ENCODE measurements around the gene CCT3. TPM values are rescaled to one million over a fixed set of nuclear protein-coding genes. Genes with fewer than 3 reads are reported as not detected.

CCT3 gene
- total RNA-seq, 2 donors from 2014 or later, result 104 to 106 TPM

GRCh38 chr1:156276966-156277381 is 61.1 kb downstream of the CCT3 start:
- peak in 1 of 4 donors; percentile 15 for DNase-seq

GRCh38 chr1:156276532-156276931 is 61.6 kb downstream of the CCT3 start:
- Histone ChIP-seq H3K4me1 (peaks cover 8% of the 10 kb centered on the region), H3K36me3 (replicated peaks in 1 of 2; ENCODE audit: insufficient read depth in 1 of 2, low read depth in 2 of 2) (peaks cover 0 to 36% of the 10 kb centered on the region in 2 donors), H3K4me3 (no peak overlapping the region), H3K9me3 (no peaks in the 10 kb centered on the region), H3K27ac (no peak overlapping the region), H3K27me3 (no peaks in the 10 kb centered on the region)
- TF ChIP-seq CTCF (IDR thresholded peaks at IDR 0.05) (no peak), POLR2A (IDR thresholded peaks at IDR 0.05) (no peak)
- intact Hi-C loops (cut with DNase I), result no loop called here
- ATAC-seq, result no peak
- no peak for DNase-seq

More at GRCh38 chr1:156276966-156277381, 61.1 kb downstream of the CCT3 start:
- no peaks in the 10 kb centered on the region for H3K9me3 ChIP-seq
- no peak overlapping the region for H3K4me3 ChIP-seq
- 64 to 86% methylated on average over 5 to 6 of the region's 6 CpGs for WGBS, 2 donors
- ATAC-seq, result no peak
- H3K4me1 ChIP-seq, result peaks cover 12% of the 10 kb centered on the region
- intact Hi-C loops (cut with DNase I), result no loop called here
- H3K36me3 ChIP-seq (replicated peaks in 1 of 2; ENCODE audit: insufficient read depth in 1 of 2, low read depth in 2 of 2), result peaks cover 0 to 32% of the 10 kb centered on the region in 2 donors
- no peak overlapping the region for H3K27ac ChIP-seq
- TF ChIP-seq CTCF (IDR thresholded peaks at IDR 0.05) (no peak), POLR2A (IDR thresholded peaks at IDR 0.05) (no peak)
- H3K27me3 ChIP-seq, result no peaks in the 10 kb centered on the region

GRCh38 chr1:156270314-156270713 is 67.8 kb downstream of the CCT3 start:
- Histone ChIP-seq H3K36me3 (replicated peaks in 1 of 2; ENCODE audit: insufficient read depth in 1 of 2, low read depth in 2 of 2) (peaks cover 28 to 59% of the 10 kb centered on the region in 2 donors), H3K27me3 (no peaks in the 10 kb centered on the region), H3K27ac (no peak overlapping the region), H3K4me1 (no peaks in the 10 kb centered on the region), H3K9me3 (no peaks in the 10 kb centered on the region), H3K4me3 (no peak overlapping the region)
- DNase-seq (no peak), ATAC-seq (no peak)
- WGBS, 2 donors, result 91 to 97% methylated on average over 3 of the region's 3 CpGs
- intact Hi-C loops (cut with DNase I), result no loop called here
- no peak for TF ChIP-seq POLR2A (IDR thresholded peaks at IDR 0.05)
- no peak for TF ChIP-seq CTCF (IDR thresholded peaks at IDR 0.05)

GRCh38 chr1:156268336-156268735 is 69.8 kb downstream of the CCT3 start:
- H3K9me3 ChIP-seq, result no peaks in the 10 kb centered on the region
- no peak overlapping the region for H3K27ac ChIP-seq
- intact Hi-C loops (cut with DNase I), result no loop called here
- H3K27me3 ChIP-seq, result no peaks in the 10 kb centered on the region
- TF ChIP-seq POLR2A (IDR thresholded peaks at IDR 0.05) (no peak), CTCF (IDR thresholded peaks at IDR 0.05) (no peak)
- no peak for DNase-seq
- 83 to 89% methylated on average over 4 of the region's 4 CpGs for WGBS, 2 donors
- no peak for ATAC-seq
- H3K36me3 ChIP-seq (replicated peaks in 1 of 2; ENCODE audit: insufficient read depth in 1 of 2, low read depth in 2 of 2), result peaks cover 29 to 54% of the 10 kb centered on the region in 2 donors
- no peaks in the 10 kb centered on the region for H3K4me1 ChIP-seq
- no peak overlapping the region for H3K4me3 ChIP-seq

GRCh38 chr1:156266051-156266450 is 72.0 kb downstream of the CCT3 start:
- H3K4me1 ChIP-seq, result no peaks in the 10 kb centered on the region
- 85 to 89% methylated on average over 12 to 13 of the region's 13 CpGs for WGBS, 2 donors
- no peak for ATAC-seq
- H3K27ac ChIP-seq, result no peak overlapping the region
- H3K4me3 ChIP-seq, result no peak overlapping the region
- H3K9me3 ChIP-seq, result no peaks in the 10 kb centered on the region
- no peaks in the 10 kb centered on the region for H3K27me3 ChIP-seq
- intact Hi-C loops (cut with DNase I), result no loop called here
- DNase-seq, result no peak
- peaks cover 31 to 53% of the 10 kb centered on the region in 2 donors for H3K36me3 ChIP-seq (replicated peaks in 1 of 2; ENCODE audit: insufficient read depth in 1 of 2, low read depth in 2 of 2)
- TF ChIP-seq POLR2A (IDR thresholded peaks at IDR 0.05) (no peak), CTCF (IDR thresholded peaks at IDR 0.05) (no peak)

Measured in body of pancreas (tissue), 4 donors.